ENCODE data around the gene WAS.
"Not testable (repeated sequence)": the region's sequence is repeated elsewhere in the genome, so short reads cannot be mapped to it uniquely, and the experiment has no call there.

The WAS gene

GRCh38 chrX:48665991-48666390, 17.6 kb upstream of the WAS start:
- no peaks in the 10 kb centered on the region for H3K27me3 ChIP-seq (ENCODE audit: control insufficient read depth, insufficient read depth, low read length)
- H3K4me3 ChIP-seq (ENCODE audit: low read depth, low read length): no peak overlapping the region
- no peak overlapping the region for H3K27ac ChIP-seq
- H3K9me3 ChIP-seq (ENCODE audit: control insufficient read depth, low read length): no peaks in the 10 kb centered on the region
- no peak for TF ChIP-seq CTCF (IDR thresholded peaks at IDR 0.05)
- H3K79me2 ChIP-seq: no peaks in the 10 kb centered on the region
- H2AFZ ChIP-seq: no peak overlapping the region
- no peaks in the 10 kb centered on the region for H3K36me3 ChIP-seq (ENCODE audit: control insufficient read depth, insufficient read depth, low read length)
- no peak overlapping the region for H3K4me2 ChIP-seq (ENCODE audit: low read length)
- no peaks in the 10 kb centered on the region for H3K4me1 ChIP-seq
- no peak overlapping the region for H3K9ac ChIP-seq

GRCh38 chrX:48666649-48667048, 16.9 kb upstream of the WAS start:
- TF ChIP-seq CTCF (IDR thresholded peaks at IDR 0.05): no peak
- Histone ChIP-seq H3K9ac (no peak overlapping the region), H3K4me1 (no peaks in the 10 kb centered on the region), H3K27me3 (ENCODE audit: control insufficient read depth, insufficient read depth, low read length) (no peaks in the 10 kb centered on the region), H3K4me3 (ENCODE audit: low read depth, low read length) (no peak overlapping the region), H3K36me3 (ENCODE audit: control insufficient read depth, insufficient read depth, low read length) (no peaks in the 10 kb centered on the region), H3K9me3 (ENCODE audit: control insufficient read depth, low read length) (no peaks in the 10 kb centered on the region), H3K4me2 (ENCODE audit: low read length) (no peak overlapping the region), H2AFZ (no peak overlapping the region), H3K79me2 (no peaks in the 10 kb centered on the region), H3K27ac (no peak overlapping the region)

- Histone ChIP-seq H3K4me1 (no peaks in the 10 kb centered on the region), H2AFZ (no peak overlapping the region), H3K27me3 (ENCODE audit: control insufficient read depth, insufficient read depth, low read length) (no peaks in the 10 kb centered on the region), H3K36me3 (ENCODE audit: control insufficient read depth, insufficient read depth, low read length) (no peaks in the 10 kb centered on the region), H3K79me2 (no peaks in the 10 kb centered on the region), H3K4me2 (ENCODE audit: low read length) (no peak overlapping the region), H3K27ac (no peak overlapping the region), H3K9me3 (ENCODE audit: control insufficient read depth, low read length) (no peaks in the 10 kb centered on the region), H3K9ac (no peak overlapping the region), H3K4me3 (ENCODE audit: low read depth, low read length) (no peak overlapping the region)
- TF ChIP-seq CTCF (IDR thresholded peaks at IDR 0.05): no peak
Measured at GRCh38 chrX:48667509-48667908, 16.1 kb upstream of the WAS start.

GRCh38 chrX:48668187-48668586, 15.4 kb upstream of the WAS start:
- H2AFZ ChIP-seq; H3K27ac ChIP-seq; H3K27me3 ChIP-seq (ENCODE audit: control insufficient read depth, insufficient read depth, low read length); H3K4me3 ChIP-seq (ENCODE audit: low read depth, low read length); H3K36me3 ChIP-seq (ENCODE audit: control insufficient read depth, insufficient read depth, low read length); H3K4me1 ChIP-seq; H3K79me2 ChIP-seq; H3K4me2 ChIP-seq (ENCODE audit: low read length); H3K9ac ChIP-seq; H3K9me3 ChIP-seq (ENCODE audit: control insufficient read depth, low read length): not testable (repeated sequence)

GRCh38 chrX:48676106-48676892, 7.3 kb upstream of the WAS start:
- Histone ChIP-seq H2AFZ (peak overlapping the region; percentile 79), H3K79me2 (no peaks in the 10 kb centered on the region), H3K4me3 (ENCODE audit: low read depth, low read length) (peak overlapping the region; percentile 79), H3K36me3 (ENCODE audit: control insufficient read depth, insufficient read depth, low read length) (no peaks in the 10 kb centered on the region), H3K27ac (peak overlapping the region; percentile 93), H3K27me3 (ENCODE audit: control insufficient read depth, insufficient read depth, low read length) (no peaks in the 10 kb centered on the region), H3K4me1 (peaks cover 8% of the 10 kb centered on the region), H3K9me3 (ENCODE audit: control insufficient read depth, low read length) (no peaks in the 10 kb centered on the region), H3K4me2 (ENCODE audit: low read length) (peak overlapping the region; percentile 89), H3K9ac (peak overlapping the region; percentile 61)
- TF ChIP-seq CTCF (IDR thresholded peaks at IDR 0.05): no peak

Data from parathyroid adenoma (tissue), 2 donors.